ENCODE results near the gene ZNF264.
"Not testable (repeated sequence)": the region's sequence is repeated elsewhere in the genome, so short reads cannot be mapped to it uniquely, and the experiment has no call there.

ZNF264 gene

DNA sequence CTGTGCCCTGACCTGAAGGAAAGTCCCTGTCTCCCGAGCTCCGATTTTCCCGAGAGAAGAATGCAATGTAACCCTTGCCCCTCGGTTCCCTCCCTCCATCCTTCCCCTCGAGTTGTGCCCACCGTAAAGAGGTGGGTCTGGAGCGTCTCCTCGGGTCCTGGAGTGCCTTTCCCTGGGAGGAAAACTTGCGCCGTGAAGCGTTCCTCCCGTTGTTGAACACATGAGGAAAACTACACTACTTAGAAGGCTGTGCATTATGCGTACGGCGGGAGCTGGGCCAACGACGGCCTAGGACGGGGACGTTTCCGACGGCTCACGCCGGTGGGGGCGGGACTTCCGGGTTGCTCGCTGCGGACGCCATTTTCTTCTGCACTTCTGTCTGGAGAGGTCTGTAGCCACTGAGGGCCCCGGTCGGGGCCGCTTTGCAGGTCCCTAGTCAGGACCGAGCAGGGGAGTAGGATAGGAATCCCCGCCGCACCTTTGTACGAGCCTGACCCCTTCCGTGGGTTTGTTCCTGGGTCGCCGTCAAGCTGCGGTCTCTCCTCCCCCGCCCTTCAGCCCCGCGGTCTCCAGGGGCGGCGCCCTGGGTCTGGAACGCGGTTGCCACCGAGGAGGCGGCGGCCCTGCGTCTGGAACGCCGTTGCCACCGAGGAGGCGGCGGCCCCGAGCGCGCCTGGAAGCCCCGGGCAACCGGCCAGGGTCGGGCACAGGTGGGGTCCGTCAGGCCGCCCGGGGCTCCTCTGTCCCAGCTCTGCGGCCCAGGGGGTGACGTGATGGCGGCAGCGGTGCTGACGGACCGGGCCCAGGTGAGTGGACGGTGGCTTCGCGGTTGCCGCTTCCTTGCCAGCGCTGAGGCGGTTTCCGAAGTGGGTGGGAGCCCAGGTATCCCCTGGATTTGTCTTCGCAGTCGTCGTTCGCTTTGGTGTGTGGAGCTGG lies at the start of gene ZNF264:
Gene ZNF264, plus strand, starts transcription at position 360 of the 936 bp plus-strand sequence. Its CDS starts 414 bp downstream, at position 774.
- DNase-seq: peak; percentile 93

GRCh38 chr19:57141699-57142098 lies 49.6 kb upstream of the ZNF264 start:
- DNase-seq: no peak

DNA sequence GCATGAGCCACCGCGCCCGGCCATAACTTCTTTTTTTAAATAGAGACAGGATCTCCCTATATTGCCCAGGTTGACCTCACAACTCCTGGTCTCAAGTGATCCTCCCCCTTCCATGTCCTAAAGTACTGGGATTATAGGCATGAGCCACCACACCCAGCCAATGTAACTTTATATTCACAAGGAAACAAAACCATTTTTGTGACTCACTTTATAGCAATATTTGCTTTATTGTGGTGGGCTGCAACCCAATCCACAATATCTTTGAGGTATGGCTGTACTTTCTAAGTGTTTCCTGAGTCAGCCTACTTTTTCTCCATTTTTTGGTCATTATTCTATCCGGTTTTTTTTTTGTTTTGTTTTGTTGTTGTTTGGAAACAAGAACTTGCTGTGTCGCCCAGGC lies 38.4 kb upstream of the ZNF264 start:
- DNase-seq: no peak

- DNase-seq: no peak
These were observed 29.2 kb upstream of the ZNF264 start for GRCh38 chr19:57161985-57162539.

- no peak for DNase-seq
These were observed 25.5 kb upstream of the ZNF264 start for GRCh38 chr19:57165846-57166245.

DNA sequence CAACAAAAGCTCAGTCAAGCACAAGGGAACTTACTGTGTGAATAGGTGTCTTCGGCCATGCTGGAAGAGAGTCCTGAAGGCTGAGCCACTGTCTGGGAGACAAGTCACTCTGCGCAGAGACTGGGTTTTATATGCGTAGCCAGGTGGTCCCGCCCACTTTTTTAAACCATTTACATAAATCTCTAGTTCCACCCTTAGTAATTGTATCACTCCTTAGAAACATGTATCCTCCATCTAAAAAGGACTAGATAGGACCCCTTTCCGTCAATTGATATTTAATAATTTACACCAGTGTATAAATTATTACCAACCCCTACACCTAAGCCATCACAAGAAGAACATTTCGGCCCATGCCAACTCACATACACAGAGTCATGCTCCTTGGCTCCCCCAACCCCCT lies 23.9 kb upstream of the ZNF264 start, which contains the start of gene DUXA:
Gene DUXA, minus strand, starts transcription at position 101 of the 400 bp plus-strand sequence. Its CDS starts 42 bp downstream, at position 59.
- no peak for DNase-seq

- DNase-seq: peak; percentile 40
These were observed 19.7 kb upstream of the ZNF264 start for GRCh38 chr19:57171551-57172081.

DNA sequence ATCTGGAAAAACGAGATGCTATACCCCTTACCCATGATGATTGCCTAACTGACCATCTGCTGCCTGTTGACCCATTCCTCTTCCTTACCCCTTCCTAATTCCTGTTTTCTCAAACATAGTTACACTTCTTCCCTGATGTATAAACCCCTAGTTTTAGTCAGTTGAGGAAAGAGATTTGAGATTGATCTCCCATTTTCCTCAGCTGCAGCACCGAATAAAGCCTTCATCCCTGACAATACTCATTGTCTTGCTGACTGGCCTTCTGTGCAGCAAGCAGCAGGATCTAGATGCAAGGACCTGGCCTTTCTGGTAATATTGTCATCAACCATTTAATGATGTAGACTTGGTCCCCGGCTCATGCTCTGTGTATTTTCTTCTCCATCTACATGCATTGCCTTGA lies 999 bp upstream of the ZNF264 start:
- DNase-seq: no peak

DNA sequence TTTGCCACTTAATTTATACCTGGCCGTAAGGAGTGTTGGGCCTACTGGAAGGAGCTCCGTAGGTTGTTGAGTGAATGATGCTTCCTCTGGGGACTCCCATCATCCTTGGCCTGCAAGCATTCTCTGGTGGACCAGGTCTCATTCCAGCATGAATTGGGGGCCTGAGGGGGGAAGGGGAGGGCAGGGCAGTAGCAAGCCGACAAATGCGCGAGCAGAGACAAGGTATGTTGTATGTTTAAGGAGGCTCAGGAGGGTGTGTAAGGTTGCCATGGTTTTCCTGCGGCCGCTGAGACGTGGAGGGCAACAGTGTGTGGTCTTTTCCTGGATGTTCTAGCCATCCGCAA lies 749 bp downstream of the ZNF264 start:
- no peak for DNase-seq

DNA sequence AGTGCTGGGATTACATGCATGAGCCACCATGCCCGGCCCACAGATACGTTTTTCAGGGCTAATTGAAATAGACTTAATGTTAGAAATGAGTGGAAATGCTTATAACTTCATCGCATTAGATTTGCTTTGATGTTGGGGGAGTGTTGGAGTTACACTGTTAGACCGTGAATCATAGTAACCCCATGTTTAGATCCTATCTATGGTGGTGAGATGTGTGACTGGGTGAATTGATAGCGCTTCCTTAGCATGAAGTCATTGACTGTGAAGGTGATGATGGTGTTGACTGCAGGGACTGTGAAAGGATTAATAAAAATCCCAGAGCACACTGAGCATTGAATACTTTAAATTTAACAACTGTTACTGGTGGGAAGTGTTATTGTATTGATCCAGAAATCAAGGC lies 1.7 kb downstream of the ZNF264 start:
- no peak for DNase-seq

GRCh38 chr19:57197874-57198273 lies 6.6 kb downstream of the ZNF264 start:
- DNase-seq: not testable (repeated sequence)

DNA sequence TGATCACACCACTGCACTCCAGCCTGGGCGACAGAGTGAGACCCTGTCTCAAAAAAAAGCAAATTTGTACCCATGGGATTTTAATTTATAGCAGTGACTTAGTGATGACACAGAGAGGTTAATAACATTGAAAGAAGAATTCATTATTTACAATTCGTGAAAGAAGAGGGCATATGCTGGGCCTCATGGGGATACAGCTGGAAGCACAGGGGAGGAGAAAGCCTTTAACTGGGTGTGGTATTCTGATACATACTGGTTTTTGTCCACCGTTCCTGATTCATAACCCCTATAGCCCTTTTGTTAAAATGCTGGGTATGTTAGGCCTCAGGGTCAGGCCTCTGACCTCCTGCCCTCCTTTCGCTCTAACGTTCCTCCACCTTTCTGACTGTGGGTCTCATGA lies 10.9 kb downstream of the ZNF264 start:
- DNase-seq: no peak

GRCh38 chr19:57210381-57210780 lies 19.1 kb downstream of the ZNF264 start:
- no peak for DNase-seq

- no peak for DNase-seq
These were observed 20.8 kb downstream of the ZNF264 start for GRCh38 chr19:57212109-57212508.

GRCh38 chr19:57227502-57227901 lies 36.2 kb downstream of the ZNF264 start:
- no peak for DNase-seq

GRCh38 chr19:57231686-57232085 lies 40.4 kb downstream of the ZNF264 start:
- DNase-seq: no peak

DNA sequence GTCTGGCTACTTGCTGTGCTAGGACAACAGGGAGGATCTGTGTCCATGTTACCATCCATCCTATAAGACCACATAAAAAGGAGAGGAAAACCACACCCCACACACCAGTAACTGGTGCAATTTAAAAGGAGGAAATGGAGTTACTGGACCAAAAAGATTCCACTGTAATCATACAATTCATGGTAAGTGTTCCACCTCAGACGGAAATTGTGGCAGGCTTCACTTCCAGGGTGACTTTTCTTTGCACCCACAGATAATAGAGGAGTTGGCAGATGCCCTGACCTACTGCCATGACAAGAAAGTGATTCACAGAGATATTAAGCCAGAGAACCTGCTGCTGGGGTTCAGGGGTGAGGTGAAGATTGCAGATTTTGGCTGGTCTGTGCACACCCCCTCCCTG lies 41.9 kb downstream of the ZNF264 start:
- DNase-seq: no peak

DNA sequence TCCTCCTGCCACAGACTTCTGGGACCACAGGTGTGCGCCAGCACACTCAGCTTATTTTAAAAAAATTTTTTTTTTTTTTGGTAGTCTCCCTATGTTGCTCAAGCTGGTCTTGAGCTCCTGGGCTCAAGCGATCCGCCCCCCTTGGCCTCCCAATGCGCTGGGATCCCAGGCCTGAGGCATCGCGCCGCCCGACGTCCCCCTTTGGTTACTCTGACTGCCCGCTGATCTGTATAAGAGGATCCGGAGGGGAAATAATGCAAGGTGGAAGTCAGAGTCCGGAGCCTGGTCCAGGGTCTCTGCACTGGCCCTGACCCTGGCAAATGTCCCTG lies 48.6 kb downstream of the ZNF264 start:
- no peak for DNase-seq

DNA sequence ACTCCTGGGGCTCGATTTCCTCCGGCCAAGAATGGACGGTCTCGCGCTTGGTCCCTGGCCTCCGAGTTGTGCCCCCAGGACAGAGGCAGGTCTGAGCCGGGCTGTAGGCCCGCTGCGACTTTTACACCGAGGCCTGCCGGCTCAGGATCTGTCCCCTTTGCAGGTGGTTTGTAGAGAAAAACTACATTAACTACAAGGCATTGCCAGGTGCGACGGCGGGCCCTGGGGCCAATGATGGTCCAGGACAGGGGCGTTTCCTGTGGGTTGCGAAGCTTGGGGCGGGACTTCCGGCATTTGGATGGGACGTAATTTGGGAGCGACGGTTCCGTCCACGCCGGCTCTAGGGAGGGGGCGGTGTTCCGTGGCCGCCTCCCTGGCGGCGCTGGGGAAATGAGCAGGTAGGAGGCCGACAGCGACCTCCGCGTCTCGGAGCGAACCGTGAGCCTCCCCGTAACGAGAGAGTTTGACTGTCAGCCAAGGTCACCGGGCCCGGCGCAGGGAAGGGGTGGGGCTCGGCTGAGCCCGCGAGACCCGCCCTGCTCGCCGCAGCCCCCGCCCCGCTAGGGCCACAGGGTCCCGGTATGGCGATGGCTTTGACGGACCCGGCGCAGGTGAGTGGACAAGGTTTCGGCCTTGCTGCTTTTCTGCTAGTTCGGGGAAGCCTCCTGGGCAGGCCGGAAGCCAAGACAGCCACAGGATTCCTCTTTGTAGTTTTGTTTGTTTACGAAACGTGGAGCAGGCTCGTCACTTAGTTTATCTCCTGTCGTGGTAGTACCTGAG lies 49.2 kb downstream of the ZNF264 start, which contains the start of gene ZNF805:
Gene ZNF805, plus strand, starts transcription at position 322 of the 780 bp plus-strand sequence. Its CDS starts 260 bp downstream, at position 582.
- DNase-seq: peak; percentile 97

DNA sequence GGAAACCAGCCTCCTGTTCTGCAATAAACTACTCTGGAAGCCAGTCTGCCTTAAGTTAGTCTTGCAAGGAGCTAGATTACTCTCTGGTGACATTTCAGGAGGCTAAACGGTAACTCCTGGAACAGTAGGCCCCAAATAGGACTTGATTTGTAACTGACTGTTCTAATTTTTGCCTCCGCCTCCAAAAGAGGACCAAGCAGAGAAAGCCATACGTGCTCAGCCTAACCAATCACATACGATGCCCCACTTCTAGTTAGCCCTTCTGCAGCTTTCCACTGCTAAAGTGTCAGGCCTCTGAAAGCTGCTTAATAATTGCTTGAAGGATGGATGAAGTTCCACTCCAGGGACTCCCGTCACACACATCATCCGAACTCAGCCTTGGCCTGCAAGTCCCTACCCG lies 49.9 kb downstream of the ZNF264 start:
- no peak for DNase-seq

GRCh38 chr19:57242821-57243220 lies 51.5 kb downstream of the ZNF264 start:
- DNase-seq: no peak

GRCh38 chr19:57244513-57244912 lies 53.2 kb downstream of the ZNF264 start:
- no peak for DNase-seq

DNA sequence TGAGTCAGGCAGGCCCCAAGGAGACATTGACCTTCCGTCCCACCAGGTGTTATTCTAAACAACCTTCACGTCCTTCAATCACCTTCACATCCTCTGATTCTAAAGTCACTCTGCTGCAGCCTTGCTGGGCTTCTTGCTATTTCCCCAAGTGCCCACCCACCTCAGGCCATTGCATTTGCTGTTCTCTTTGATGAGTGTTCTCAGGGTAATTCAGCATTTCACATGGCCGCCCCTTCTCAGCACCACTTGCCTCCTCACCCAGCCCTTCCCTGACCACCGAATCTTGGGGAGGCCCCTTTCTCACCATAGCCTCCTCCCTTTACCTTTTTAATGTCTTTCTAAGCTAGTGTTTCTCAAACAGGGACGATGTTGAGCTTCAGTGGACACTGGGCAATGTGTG lies 53.8 kb downstream of the ZNF264 start:
- DNase-seq: no peak

Data from activated naive CD4-positive, alpha-beta T cell treated with Interleukin-2 at 50 U/mL for 16 hours (primary cell).